NOMO-1 treated with DMSO at 0.1 percent for 48 hours (cell line): ENCODE results near the gene CCNE1.

Source experiments
- DNase-seq: peaks from one replicate; lab custom pipeline; 2025; ENCODE audit not compliant: unreplicated experiment; lab: John Stamatoyannopoulos, UW

CCNE1 gene

GRCh38 chr19:29811125-29812079, at the start of gene CCNE1:
TSS of gene CCNE1 (plus strand) at chr19:29811991. CDS start at chr19:29812556, 565 bp downstream.
- DNase-seq = peak; percentile 74

DNA sequence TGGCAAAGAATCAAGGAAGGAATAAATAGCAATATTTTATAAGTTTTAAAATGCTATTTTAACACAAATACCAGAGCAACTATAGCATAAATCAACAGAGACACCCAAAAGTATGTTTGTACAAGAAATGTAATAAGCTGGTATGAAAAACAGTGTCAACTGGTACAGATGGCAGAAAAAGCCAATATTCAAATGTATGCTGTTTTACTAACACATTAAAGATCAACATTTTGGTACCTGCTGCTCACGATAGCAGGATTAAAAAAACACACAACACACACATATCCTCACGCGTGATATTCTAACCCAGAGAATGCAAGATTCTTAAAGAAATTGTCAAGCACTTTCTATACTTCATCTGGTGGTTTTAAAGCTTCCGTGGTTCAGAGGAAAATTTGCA, 48.6 kb upstream of the CCNE1 start:
- no peak for DNase-seq

- no peak for DNase-seq
These were observed 47.4 kb upstream of the CCNE1 start for GRCh38 chr19:29764361-29764760.

DNA sequence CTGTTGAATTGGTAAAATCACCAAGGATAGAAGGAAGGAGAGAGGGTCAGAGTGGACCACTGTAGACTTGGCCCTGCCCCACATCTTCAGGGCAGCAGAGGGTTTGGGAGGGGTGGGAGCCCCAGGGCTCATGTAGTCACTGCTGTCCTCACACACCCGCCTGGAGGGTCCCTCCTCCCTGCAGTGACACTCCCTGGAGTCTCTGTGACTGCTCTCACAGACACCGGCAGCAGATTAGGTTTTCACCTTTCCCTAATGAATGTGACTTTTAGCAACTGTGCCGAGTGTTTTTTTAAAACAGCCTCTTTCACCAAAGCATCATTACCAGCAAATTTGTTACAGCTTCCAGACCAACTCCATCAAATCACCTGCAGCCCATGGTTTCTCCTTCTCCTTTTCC, 45.7 kb upstream of the CCNE1 start:
- DNase-seq = no peak

DNA sequence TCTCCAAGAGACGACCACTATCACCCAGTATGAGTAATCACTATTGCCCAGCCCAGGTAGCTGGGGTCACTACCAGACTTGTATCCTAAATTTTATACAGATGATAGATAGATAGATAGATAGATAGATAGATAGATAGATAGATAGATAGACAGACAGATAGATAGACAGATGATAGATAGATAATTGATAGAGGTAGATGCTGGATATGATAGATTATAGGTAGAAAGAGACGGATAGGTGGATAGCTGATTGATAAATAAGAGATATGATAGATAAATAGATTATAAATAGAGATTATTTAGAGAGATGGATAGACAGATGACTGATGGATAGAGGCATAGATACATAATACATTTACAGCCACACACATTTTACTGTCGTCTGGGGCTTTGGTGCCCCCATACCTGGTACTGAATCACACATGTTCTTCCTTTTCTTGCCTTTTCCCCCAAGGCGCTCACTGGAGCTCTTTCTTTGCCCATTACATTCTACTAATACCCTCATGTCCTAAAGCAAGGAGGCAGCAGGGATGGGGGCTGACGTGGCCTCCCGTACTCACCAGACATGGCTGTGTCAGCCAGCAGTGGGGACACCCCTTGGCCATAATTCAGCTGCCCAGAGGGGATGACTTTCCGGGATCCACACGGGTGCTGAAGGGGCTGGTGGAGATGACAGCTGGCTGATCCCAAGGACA, 44.6 kb upstream of the CCNE1 start:
- DNase-seq = no peak

GRCh38 chr19:29768166-29768565, 43.6 kb upstream of the CCNE1 start:
- no peak for DNase-seq

GRCh38 chr19:29769997-29770396, 41.8 kb upstream of the CCNE1 start:
- DNase-seq = no peak

- DNase-seq = no peak
These were observed 41.1 kb upstream of the CCNE1 start for GRCh38 chr19:29770648-29771047.

GRCh38 chr19:29771708-29772414, 39.9 kb upstream of the CCNE1 start:
- DNase-seq = no peak

DNA sequence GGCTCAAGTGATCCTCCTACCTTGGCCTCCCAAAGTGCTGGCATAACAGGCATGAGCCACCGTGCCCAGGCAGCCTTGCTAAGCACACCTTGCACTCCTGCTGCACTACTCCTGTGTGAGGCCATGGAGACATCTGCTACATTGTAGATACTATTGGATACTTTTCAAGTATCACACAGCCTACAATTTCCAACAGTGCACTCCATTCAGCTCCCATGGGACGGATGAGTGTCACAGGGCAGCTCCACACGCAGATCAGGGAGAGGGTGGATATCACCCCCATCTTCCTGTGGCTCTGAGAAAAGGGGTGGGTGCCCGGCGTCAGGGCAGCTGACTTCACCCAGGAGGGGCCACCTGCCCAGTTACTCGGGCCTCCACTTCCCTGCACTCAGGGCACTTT, 39.1 kb upstream of the CCNE1 start:
- no peak for DNase-seq

DNA sequence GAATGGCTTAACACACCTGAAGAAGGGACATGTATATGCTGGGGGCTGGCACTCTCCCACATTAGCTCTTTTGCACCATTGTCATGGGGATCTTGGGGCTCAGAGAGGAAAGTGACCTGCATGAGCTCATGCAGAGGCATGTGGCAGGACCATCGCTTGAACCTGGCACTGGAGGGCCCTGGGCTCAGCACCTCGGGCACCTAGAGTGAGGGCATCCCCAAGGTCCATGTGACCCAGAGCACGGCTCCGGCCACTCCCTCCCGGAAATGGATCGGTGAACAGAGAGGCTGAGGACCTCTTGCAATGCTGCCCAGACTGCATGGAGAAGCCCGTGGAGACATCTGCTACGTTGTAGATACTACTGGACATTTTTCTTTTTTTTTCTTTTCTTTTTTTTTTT, 38.6 kb upstream of the CCNE1 start:
- no peak for DNase-seq

DNA sequence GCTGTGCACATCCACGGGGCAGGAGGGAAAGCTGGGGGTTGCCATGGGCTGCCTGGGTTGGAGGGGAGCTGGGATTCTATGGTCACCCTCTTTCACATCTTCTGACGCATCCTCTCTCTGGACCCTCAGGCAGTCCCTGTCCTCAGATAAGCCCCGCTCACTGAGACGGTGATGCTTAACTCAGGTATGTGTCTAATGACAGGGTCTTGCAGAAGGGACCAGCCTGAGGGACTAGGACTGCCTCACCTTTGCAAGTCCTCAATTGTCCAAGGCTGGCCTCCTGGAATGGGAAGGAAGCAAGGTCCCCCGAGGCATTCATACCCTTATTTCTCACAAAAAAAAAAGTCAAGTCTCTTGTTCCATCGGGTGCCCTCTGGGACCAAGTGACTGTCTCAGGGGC, 37.7 kb upstream of the CCNE1 start:
- DNase-seq = no peak

- DNase-seq = no peak
These were observed 33.9 kb upstream of the CCNE1 start for GRCh38 chr19:29777781-29778309.

GRCh38 chr19:29779921-29780320, 31.9 kb upstream of the CCNE1 start:
- no peak for DNase-seq

DNA sequence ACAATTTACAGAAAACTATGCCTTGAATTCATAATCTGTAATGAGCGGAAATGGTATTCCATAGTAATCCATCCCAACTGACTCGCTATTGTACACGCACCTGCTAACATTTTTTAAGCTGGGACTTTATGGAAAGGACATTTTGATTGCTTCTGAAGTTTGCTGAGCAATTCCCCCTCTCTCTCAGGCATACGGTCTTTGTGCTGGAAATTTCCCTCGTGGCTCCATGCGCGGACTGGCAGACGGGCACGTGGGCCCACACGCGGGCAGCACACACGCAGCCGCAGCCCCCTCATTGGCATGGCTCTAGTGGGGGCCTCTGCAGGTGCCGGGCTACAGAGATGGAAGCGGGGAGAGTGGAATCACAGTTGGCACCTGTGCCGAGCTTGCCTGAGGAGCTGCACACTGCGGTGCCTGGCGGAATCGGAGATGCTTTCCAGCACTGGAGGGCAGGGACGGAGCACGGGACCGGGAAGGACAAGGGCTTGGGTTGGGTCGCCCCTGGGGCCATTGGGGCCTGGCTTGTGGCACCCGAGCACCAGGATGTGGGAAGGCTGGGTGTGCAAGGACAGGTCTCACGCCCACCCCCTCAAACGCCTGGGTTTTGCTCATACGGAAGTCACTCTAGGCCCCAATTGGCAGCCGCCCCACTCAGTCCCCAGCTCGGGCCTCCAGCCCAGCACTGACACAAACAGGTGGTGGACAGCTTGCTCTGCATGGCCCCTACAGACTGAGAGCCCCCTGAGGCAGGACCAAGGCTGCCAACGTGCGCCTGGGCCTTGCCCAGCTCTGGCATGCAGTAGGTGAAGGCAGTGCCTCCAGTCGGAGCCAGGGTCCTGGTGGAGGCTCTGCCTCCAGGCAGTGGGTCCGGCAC, 30.2 kb upstream of the CCNE1 start:
- no peak for DNase-seq

- no peak for DNase-seq
These were observed 29.6 kb upstream of the CCNE1 start for GRCh38 chr19:29782260-29782580.

DNA sequence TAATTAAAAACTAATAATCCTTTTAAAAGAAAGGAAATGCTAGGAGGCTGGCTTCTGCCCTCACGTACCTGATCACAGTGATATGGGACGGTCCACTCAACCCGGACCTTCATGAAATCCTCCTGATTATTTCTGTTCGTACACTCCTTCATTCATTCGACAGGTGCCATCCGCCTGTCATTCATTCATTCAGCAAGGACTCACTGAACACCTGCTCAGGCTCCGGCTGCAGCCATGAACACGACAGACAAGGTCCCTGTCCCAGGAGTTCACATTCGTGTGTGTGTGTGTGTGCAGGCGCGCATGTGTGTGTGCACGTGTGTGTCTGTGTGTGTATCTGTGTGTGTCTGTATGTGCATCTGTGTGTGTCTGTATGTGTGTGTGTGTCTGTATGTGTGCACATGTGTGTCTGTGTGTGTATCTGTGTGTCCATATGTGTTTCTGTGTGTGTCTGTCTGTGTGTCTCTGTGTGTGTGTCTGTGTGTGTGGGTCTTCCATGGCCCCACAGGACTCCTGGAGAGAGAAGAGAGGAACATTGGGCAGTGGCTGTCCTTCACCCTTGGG, 28.1 kb upstream of the CCNE1 start:
- no peak for DNase-seq

DNA sequence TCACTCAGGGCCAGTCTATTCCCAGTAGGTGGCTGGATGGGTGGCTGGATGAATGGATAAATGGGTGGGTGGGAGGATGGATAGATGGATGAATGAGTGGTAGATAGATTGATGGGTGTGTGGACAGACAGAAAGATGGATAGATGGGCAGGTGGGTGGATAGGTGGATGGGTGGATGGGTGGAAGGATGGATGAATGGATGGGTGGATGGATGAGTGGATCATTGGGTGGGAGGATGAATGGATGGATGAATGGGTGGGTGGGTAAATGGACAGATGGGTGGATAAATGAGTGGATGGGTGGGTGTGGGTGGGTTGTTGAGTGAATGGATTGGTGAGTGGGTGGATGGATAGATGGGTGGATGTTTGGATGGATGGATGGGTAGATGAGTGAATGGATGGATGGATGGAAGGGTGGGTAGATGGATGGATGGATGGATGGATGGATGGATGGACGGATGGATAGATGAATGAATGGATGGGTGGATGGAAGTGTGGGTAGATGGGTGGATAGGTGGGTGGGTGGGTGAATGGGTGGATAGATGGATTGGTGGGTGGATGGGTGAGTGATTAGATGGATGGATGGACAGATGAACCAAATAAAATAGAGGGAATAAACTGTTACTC, 27.1 kb upstream of the CCNE1 start:
- no peak for DNase-seq

DNA sequence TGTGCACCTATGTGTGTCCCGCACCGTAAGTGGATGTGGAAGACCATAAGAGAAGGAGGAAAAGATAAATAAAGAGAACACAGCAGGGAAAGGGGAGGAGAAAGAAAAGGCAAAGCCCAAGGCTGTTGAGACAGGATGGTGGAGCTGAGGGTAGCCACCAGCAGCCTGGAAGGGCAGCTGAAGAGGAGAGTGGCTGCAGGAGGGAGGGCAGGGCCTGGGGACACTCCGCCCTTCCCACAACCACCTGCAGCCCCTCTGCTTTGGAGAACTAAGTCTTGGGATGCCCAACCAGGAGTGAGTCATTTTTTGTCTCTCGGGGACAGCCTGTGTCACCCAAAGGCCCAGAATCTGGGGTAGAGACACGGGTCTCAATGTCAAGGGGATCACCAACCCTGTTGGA, 26.4 kb upstream of the CCNE1 start:
- no peak for DNase-seq
